Myocyte (in vitro differentiated cells): Measurements from ENCODE around the gene DYNLT4. TPM values are rescaled to one million over a fixed set of nuclear protein-coding genes. Genes with fewer than 3 reads are reported as not detected.
"Not testable (repeated sequence)": the region's sequence is repeated elsewhere in the genome, so short reads cannot be mapped to it uniquely, and the experiment has no call there.

ENCODE experiments used
- DNase-seq: peaks from one replicate; pipeline ENCODE4 v3.0.0-alpha.2; 2012; ENCODE audit warnings: low read depth
- total RNA-seq: library from RNA; depleted of rRNA; stranded (reverse); fragments of >200 nt; gene quantifications from 2 replicates; pipeline ENCODE4 v1.2.3, GENCODE V29; 2014

Gene DYNLT4
- total RNA-seq, 1 donor from 2014 or later: not detected

GRCh38 chr1:44766421-44766820, 40.7 kb downstream of the DYNLT4 start:
- not testable (repeated sequence) for DNase-seq

- DNase-seq: no peak
Observed at GRCh38 chr1:44760876-44761275, 46.3 kb downstream of the DYNLT4 start.

DNA sequence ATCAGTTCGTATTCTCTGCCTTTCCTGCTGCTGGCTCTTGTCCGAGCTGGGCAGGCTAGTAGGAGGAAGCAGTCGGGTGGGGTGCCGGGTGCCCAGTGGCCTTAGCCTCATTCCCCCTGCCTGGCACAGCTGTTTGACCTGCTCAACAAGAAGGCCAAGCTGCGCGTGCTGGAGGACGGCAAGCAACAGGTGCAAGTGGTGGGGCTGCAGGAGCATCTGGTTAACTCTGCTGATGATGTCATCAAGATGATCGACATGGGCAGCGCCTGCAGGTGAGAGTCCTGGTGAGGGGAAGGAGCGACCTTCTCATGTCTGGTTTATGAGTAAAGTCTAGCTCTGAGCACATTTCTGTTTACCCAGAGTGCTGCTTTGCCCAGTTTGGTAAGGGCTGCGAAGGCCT, 48.1 kb downstream of the DYNLT4 start:
- DNase-seq: peak; percentile 86

GRCh38 chr1:44757420-44757819, 49.7 kb downstream of the DYNLT4 start:
- DNase-seq: no peak

Other genes starting within 250 kb of the DYNLT4 start
- 20.8 and 25.5 TPM in 2 replicates for gene TMEM53, start 132.9 kb downstream of the DYNLT4 start, total RNA-seq
- gene ARMH1, start 132.6 kb downstream of the DYNLT4 start, total RNA-seq: 7.0 and 13.9 TPM in 2 replicates
- gene RNU5D-1, start 76.2 kb downstream of the DYNLT4 start, total RNA-seq: not detected in 2 replicates
- 0.13 and 0.36 TPM in 2 replicates for gene KIF2C, start 67.5 kb downstream of the DYNLT4 start, total RNA-seq
- 1,824 and 2,185 TPM in 2 replicates for gene RPS8, start 31.8 kb downstream of the DYNLT4 start, total RNA-seq
- 0.59 TPM in 1 of 2 replicates, not detected in the other for gene BEST4, start 19.2 kb downstream of the DYNLT4 start, total RNA-seq
- 40.0 and 72.5 TPM in 2 replicates for gene PLK3, start 7.0 kb downstream of the DYNLT4 start, total RNA-seq
- gene BTBD19, start 1.2 kb upstream of the DYNLT4 start, total RNA-seq: 5.4 and 20.8 TPM in 2 replicates
- 0.05 and 0.51 TPM in 2 replicates for gene PTCH2, start 35.9 kb upstream of the DYNLT4 start, total RNA-seq
- gene EIF2B3, start 179.2 kb upstream of the DYNLT4 start, total RNA-seq: 50.4 and 65.9 TPM in 2 replicates
- 49.3 and 49.4 TPM in 2 replicates for gene HECTD3, start 204.0 kb upstream of the DYNLT4 start, total RNA-seq
- gene UROD, start 204.9 kb upstream of the DYNLT4 start, total RNA-seq: 80.8 and 87.2 TPM in 2 replicates